ENCODE results near the gene GBA3. TPM values are rescaled to one million over a fixed set of nuclear protein-coding genes. Genes with fewer than 3 reads are reported as not detected.

Gene GBA3
- total RNA-seq, 1 donor: not detected

- no peak overlapping the region for H3K4me3 ChIP-seq (ENCODE audit: low read depth, low read length)
- DNase-seq (ENCODE audit: low read depth): no peak
- no peak for TF ChIP-seq CTCF (IDR thresholded peaks at IDR 0.05; ENCODE audit: insufficient read depth, low read length)
Measured at GRCh38 chr4:22733816-22734215, 41.1 kb downstream of the GBA3 start.

- DNase-seq (ENCODE audit: low read depth): no peak
- H3K4me3 ChIP-seq (ENCODE audit: low read depth, low read length): no peak overlapping the region
- no peak for TF ChIP-seq CTCF (IDR thresholded peaks at IDR 0.05; ENCODE audit: insufficient read depth, low read length)
Measured at GRCh38 chr4:22736912-22737311, 44.2 kb downstream of the GBA3 start.

GRCh38 chr4:22739968-22740367 lies 47.2 kb downstream of the GBA3 start:
- TF ChIP-seq CTCF (IDR thresholded peaks at IDR 0.05; ENCODE audit: insufficient read depth, low read length): no peak
- no peak overlapping the region for H3K4me3 ChIP-seq (ENCODE audit: low read depth, low read length)
- no peak for DNase-seq (ENCODE audit: low read depth)

GRCh38 chr4:22741744-22742143 lies 49.0 kb downstream of the GBA3 start:
- DNase-seq (ENCODE audit: low read depth): no peak
- TF ChIP-seq CTCF (IDR thresholded peaks at IDR 0.05; ENCODE audit: insufficient read depth, low read length): no peak

GRCh38 chr4:22743290-22743689 lies 50.6 kb downstream of the GBA3 start:
- no peak for TF ChIP-seq CTCF (IDR thresholded peaks at IDR 0.05; ENCODE audit: insufficient read depth, low read length)
- DNase-seq (ENCODE audit: low read depth): no peak
- no peak overlapping the region for H3K4me3 ChIP-seq (ENCODE audit: low read depth, low read length)

More at GRCh38 chr4:22741744-22742143, 49.0 kb downstream of the GBA3 start:
- H3K4me3 ChIP-seq (ENCODE audit: low read depth, low read length): no peak overlapping the region

- no peak for TF ChIP-seq CTCF (IDR thresholded peaks at IDR 0.05; ENCODE audit: insufficient read depth, low read length)
- H3K4me3 ChIP-seq (ENCODE audit: low read depth, low read length): no peak overlapping the region
- no peak for DNase-seq (ENCODE audit: low read depth)
Measured at GRCh38 chr4:22744478-22745062, 51.8 kb downstream of the GBA3 start.

- TF ChIP-seq CTCF (IDR thresholded peaks at IDR 0.05; ENCODE audit: insufficient read depth, low read length): no peak
- H3K4me3 ChIP-seq (ENCODE audit: low read depth, low read length): no peak overlapping the region
- no peak for DNase-seq (ENCODE audit: low read depth)
Measured at GRCh38 chr4:22745234-22745633, 52.5 kb downstream of the GBA3 start.
